AML-193 (cell line): ENCODE measurements around the gene ZNF574.

ENCODE experiments used
- DNase-seq, 2 experiments: peaks; one replicate each; lab custom pipeline; 2025; lab: John Stamatoyannopoulos, UW

Gene ZNF574

GRCh38 chr19:42059196-42059595, 16.8 kb upstream of the ZNF574 start:
- no peak for DNase-seq

- no peak for DNase-seq
Measured at GRCh38 chr19:42060117-42060516, 15.8 kb upstream of the ZNF574 start.

DNA sequence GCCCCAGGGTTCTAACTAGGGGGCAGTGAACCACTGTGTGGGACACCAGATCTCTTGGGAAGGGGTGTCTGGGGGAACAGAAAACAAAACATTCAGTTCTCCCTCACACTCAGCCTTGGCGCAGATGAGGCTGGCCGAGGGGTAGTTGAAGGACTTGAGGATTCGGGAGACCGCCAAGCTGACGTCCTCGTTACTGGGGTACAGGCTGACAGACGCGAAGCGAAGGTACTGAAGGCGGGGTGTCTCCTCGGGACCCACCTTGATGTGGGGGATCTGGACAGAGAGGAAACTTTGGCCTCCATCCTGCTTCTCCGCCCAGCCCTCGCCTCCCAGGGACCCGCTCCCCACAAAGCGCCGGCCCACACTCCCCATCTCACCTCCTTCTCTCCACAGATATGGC, 13.6 kb upstream of the ZNF574 start:
- no peak for DNase-seq

- DNase-seq, result no peak
Measured at GRCh38 chr19:42064432-42064831, 11.5 kb upstream of the ZNF574 start.

DNA sequence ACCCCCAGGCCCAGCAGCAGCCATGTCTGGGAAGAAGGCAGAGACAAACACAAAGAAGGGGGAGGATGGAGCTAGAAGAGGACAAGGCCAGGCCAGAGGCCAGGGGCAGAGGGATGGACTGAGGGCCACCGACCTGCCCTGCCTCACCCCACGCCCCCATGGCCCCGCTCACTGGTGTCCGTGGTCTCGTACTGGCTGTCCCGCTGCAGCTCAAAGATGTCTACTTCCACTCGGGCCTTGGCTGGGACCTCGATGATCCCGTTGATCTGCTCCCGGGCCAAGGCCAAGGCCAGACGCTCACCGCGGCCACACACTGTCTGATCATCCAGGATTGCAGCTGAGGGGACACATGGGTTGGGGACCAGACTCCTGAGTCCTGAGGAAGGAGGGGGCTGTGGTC, 10.9 kb upstream of the ZNF574 start:
- no peak for DNase-seq

DNA sequence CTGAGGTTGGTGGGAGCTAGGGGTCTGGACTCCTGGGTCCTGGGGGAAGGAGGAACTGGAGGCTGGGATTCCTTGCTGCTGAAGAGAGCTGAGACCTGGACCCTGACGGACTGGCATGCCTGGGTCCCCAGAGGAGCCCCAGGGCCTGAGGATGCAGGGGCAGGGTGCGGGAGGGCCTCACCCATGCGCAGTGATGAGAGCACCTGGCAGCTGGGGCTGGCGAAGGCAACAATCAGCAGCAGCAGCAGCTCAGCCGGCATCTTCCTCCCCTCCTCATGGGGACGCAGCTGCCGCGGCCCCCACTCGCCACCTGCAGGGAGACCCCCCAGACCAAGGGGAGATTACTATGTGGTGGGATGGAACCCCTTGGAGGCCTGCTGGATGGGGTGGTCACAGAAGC, 10.5 kb upstream of the ZNF574 start:
- DNase-seq, result no peak

DNA sequence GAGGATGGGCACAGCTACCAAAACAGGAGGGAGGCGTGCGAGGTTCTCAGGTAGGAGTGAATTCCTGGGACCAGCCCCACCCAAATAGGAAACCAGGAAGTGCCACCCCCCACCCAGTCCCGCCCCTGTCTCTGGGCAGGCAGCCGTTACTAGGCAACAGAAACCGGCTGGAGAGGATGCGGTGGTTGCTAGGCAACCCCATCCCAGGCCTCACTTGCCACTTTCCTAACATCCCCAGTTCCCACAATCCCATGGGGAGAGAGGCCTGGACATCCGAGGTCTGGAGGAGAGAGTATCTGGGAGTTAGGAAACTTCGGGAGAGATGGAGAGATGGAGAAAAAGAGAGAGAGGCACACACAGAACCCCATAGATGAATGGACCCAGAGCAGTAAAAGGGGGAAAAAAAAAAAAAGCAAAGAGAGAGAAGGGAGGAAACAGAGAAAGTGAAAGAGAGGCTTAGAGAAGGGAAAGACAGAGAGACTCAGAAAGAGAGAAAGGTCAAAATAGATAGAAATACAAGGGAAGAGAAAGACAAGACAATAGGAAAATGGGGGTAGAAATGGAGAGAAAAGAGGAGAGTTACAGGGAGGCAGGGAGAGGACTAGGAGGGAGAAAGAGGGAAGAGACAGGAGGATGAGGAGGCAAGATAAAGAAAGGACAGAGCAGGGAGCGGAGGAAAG, 9.8 kb upstream of the ZNF574 start:
- DNase-seq, result no peak

- DNase-seq, result no peak
Measured at GRCh38 chr19:42067315-42067888, 8.6 kb upstream of the ZNF574 start.

- no peak for DNase-seq
Measured at GRCh38 chr19:42068361-42068755, 7.6 kb upstream of the ZNF574 start.

GRCh38 chr19:42068756-42069571, 7.0 kb upstream of the ZNF574 start:
- no peak for DNase-seq

DNA sequence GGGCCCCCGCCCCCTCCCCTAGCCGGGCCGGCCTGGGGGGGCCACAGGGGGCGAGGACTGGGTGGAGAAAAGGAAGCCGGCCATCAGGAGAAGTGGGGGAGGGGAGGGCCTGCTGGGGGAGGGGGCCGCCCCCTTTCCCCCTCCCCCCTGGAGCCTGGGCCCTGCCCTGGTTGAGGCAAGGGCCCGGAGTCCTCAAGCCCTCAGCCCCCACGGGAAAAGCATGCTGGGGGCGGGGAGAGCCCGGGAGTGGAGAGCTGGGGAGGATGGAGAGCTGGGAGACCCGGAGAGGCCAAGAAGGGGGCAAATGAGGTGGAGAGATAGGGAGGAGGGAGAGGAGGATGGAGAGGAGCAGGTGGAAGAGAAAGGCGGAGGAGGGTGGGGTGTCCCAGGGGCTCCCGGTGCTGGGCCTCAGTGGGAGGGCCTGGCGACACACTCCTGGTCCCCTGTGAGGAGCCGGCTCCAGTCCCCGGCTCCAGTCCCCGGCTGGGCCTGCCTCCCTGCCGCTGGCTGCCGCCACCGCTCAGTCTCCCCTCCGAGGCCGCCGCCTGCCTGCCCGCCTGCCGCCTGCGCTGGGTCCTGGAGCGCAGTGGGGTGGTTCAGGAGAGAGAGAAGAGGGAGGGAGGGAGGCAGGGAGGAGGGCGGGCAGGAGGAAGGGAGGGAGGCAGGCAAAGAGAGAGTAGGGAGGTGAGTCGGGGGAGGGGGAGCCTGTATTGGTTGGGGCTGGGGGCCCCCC, 6.2 kb upstream of the ZNF574 start, which contains the start of gene GRIK5:
TSS of gene GRIK5 (minus strand) at position 588 of the 733 bp plus-strand sequence. CDS start 4,436 bp downstream, outside the sequence.
- DNase-seq, result no peak

DNA sequence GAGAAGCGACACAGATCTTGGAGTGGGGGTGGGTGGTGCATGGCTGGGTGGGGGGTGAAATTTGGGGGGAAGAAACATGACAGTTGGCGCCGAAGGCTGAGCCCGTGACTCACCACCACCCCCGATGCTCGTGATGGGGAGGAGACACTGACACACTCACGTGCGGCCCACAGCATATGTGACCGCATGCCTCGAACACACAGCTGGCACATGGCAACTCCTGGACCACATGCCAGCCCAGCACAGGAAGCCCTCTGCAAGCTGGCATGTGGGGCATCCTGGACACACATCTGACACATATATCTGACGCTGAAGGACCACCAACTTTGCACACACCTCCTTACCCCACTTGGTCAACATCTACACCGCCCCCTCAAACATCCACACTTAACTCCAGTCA, 4.7 kb upstream of the ZNF574 start:
- no peak for DNase-seq

DNA sequence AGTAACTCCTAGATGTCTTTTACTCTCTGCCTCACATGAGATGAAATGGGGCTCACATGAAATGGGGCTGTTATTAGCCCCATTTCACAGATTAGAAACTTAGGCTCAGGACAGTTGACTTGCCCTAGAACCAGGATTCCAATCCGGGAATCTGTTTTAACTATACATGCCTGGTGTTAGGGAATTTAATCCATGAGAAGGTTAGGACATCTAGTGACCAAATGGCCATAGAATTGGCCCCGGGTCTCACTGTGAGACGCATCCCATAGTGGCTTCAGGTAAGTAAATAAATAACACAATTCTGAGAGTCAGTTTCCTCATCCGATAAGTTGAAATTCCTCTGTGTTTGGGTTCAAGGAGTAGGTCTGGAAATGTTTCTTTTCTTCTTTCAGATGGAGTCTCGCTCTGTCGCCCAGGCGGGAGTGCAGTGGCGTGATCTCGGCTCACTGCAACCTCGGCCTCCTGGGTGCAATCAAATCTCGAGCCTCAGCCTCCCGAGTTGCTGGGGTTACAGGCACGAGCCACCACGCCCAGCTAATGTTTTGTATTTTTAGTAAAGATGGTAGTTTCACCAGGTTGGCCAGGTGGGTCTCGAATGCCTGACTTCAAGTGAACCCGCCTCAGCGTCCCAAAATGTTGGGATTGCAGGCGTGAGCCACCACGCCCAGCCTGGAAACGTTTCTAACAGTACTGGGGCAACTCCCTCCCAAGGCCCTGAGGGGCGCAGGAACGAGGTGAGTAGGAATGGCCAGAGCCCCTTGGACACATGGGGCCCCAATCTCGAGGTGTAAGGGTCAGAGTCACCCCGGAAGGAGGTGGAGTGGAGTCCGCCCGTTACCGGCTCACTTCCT, 1.2 kb upstream of the ZNF574 start:
- peak in 1 of 2 experiments; percentile 38 for DNase-seq

DNA sequence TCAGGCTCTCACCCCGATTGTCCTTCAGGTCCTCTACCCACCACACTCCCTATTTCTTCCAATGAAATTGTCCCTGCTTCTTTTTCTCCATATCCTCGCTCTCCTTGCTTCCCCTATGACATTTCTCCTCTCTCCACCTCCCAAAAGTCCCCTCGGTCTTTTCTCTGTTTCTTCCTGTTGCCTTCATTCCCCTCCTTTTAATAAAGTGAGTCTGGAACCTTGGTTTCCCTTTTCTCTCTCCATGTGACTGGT, 676 bp upstream of the ZNF574 start:
- DNase-seq, result peak in 1 of 2 experiments; percentile 37

- no peak for DNase-seq
Measured at GRCh38 chr19:42076380-42076944, 496 bp downstream of the ZNF574 start.

- no peak for DNase-seq
Measured at GRCh38 chr19:42078058-42078457, 2.1 kb downstream of the ZNF574 start.

DNA sequence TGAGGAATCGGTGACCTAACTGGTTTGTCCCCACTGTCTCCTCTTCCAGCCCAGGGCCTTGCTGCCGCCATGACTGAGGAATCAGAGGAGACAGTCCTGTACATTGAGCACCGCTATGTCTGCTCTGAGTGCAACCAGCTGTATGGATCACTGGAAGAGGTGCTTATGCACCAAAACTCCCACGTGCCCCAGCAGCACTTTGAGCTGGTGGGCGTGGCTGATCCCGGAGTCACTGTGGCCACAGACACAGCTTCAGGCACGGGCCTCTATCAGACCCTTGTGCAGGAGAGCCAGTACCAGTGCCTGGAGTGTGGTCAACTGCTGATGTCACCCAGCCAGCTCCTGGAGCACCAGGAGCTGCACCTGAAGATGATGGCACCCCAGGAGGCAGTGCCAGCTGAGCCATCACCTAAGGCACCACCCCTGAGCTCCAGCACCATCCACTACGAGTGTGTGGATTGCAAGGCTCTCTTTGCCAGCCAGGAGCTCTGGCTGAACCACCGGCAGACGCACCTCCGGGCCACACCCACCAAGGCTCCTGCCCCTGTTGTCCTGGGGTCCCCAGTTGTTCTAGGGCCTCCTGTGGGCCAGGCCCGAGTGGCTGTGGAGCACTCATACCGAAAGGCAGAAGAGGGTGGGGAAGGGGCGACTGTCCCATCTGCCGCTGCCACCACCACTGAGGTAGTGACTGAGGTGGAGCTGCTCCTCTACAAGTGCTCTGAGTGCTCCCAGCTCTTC, 2.7 kb downstream of the ZNF574 start:
- DNase-seq, result no peak

DNA sequence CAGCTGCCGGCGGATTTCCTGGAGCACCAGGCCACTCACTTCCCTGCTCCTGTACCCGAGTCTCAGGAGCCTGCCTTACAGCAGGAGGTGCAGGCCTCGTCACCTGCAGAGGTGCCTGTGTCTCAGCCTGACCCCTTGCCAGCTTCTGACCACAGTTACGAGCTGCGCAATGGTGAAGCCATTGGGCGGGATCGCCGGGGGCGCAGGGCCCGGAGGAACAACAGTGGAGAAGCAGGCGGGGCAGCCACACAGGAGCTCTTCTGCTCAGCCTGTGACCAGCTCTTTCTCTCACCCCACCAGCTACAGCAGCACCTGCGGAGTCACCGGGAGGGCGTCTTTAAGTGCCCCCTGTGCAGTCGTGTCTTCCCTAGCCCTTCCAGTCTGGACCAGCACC, 3.3 kb downstream of the ZNF574 start:
- DNase-seq, result no peak

GRCh38 chr19:42079886-42080763, 4.2 kb downstream of the ZNF574 start:
- DNase-seq, result no peak
